ENCODE results near the gene ITPR3.
A peak's percentile ranks its signal among the peaks of the same experiment; 100 is the strongest.

- TF ChIP-seq, protein P1, sequence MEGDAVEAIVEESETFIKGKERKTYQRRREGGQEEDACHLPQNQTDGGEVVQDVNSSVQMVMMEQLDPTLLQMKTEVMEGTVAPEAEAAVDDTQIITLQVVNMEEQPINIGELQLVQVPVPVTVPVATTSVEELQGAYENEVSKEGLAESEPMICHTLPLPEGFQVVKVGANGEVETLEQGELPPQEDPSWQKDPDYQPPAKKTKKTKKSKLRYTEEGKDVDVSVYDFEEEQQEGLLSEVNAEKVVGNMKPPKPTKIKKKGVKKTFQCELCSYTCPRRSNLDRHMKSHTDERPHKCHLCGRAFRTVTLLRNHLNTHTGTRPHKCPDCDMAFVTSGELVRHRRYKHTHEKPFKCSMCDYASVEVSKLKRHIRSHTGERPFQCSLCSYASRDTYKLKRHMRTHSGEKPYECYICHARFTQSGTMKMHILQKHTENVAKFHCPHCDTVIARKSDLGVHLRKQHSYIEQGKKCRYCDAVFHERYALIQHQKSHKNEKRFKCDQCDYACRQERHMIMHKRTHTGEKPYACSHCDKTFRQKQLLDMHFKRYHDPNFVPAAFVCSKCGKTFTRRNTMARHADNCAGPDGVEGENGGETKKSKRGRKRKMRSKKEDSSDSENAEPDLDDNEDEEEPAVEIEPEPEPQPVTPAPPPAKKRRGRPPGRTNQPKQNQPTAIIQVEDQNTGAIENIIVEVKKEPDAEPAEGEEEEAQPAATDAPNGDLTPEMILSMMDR (IDR thresholded peaks at IDR 0.05) = no peak
- TF ChIP-seq POLR2A (IDR thresholded peaks at IDR 0.05) = peak in 1 of 3 donors; percentile 20
Measured at GRCh38 chr6:33620856-33621710, at the start of gene ITPR3.
